Thyroid gland (tissue), 4 donors: ENCODE data around the gene A2M.

Experiments
- CTCF ChIP-seq, 6 experiments: fragments of 200-600 bp in 3 of 6; fragments of 450-650 bp in 3 of 6; sonication (generic) in 3 of 6; IDR thresholded peaks; one replicate each; pipeline ENCODE4 v1.5.1; 2016 to 2019; ENCODE audit warnings: antibody characterized with exemption in 6 of 6, mild to moderate bottlenecking in 2 of 6, inconsistent platforms in 1 of 6, moderate library complexity in 1 of 6
- POLR2A ChIP-seq, 2 donors: fragments of 450-650 bp; IDR thresholded peaks; one replicate each; pipeline ENCODE4 v1.6.1; 2017; ENCODE audit warnings: antibody characterized with exemption in 2 of 2, mild to moderate bottlenecking in 2 of 2, moderate library complexity in 1 of 2

- TF ChIP-seq CTCF (IDR thresholded peaks at IDR 0.05), result no peak
- TF ChIP-seq POLR2A (IDR thresholded peaks at IDR 0.05), result no peak
Measured at GRCh38 chr12:9108504-9109212, 7.1 kb downstream of the A2M start.
